Muscle of arm (tissue), 14 donors: Measurements from ENCODE around the gene KIRREL1. TPM values are rescaled to one million over a fixed set of nuclear protein-coding genes. Genes with fewer than 3 reads are reported as not detected.

Experiments
- DNase-seq: peaks from one replicate; pipeline ENCODE4 v3.0.0-alpha.2; 2013
- long read RNA-seq, 11 donors: transcript quantifications; one replicate each; lab custom pipeline, GENCODE V29; 2026
- polyA plus RNA-seq, 12 donors: library from polyadenylated mRNA; unstranded; fragments of 120-200 nt; gene quantifications; one replicate each; pipeline ENCODE4 v1.2.1, GENCODE V29; 2013; ENCODE audit not compliant: insufficient read length in 12 of 12

KIRREL1 gene
- polyA plus RNA-seq = 10 to 100 TPM in 11 of 12 donors, not detected in 1; 21.9 to 52.4 (median 32.0) TPM
- long read RNA-seq, donor 1, partial matches to known transcripts = 6 of 7 reads
- long read RNA-seq, donor 1, other reads (novel, unspliced or antisense) = 0 of 7 reads
- long read RNA-seq, donor 2, partial matches to known transcripts = 0 of 3 reads
- long read RNA-seq, donor 2, other reads (novel, unspliced or antisense) = 0 of 3 reads
- long read RNA-seq, donor 3 = 0 reads
- long read RNA-seq, donor 4, partial matches to known transcripts = 0 of 2 reads
- long read RNA-seq, donor 4, other reads (novel, unspliced or antisense) = 0 of 2 reads
- long read RNA-seq, donor 5, partial matches to known transcripts = 9 of 9 reads
- long read RNA-seq, donor 5, other reads (novel, unspliced or antisense) = 0 of 9 reads
- long read RNA-seq, donor 6, partial matches to known transcripts = 0 of 3 reads
- long read RNA-seq, donor 6, other reads (novel, unspliced or antisense) = 0 of 3 reads
- long read RNA-seq, donor 7, partial matches to known transcripts = 0 of 1 reads
- long read RNA-seq, donor 7, other reads (novel, unspliced or antisense) = 0 of 1 reads
- long read RNA-seq, donor 8, partial matches to known transcripts = 14 of 16 reads
- long read RNA-seq, donor 8, other reads (novel, unspliced or antisense) = 0 of 16 reads
- long read RNA-seq, donor 9, partial matches to known transcripts = 6 of 7 reads
- long read RNA-seq, donor 9, other reads (novel, unspliced or antisense) = 0 of 7 reads
- long read RNA-seq, donor 10, partial matches to known transcripts = 26 of 27 reads
- long read RNA-seq, donor 10, other reads (novel, unspliced or antisense) = 0 of 27 reads
- long read RNA-seq, donor 11, partial matches to known transcripts = 5 of 7 reads
- long read RNA-seq, donor 11, other reads (novel, unspliced or antisense) = 0 of 7 reads

GRCh38 chr1:157993147-157993917 is at the start of gene KIRREL1:
KIRREL1 (plus strand) TSS chr1:157993645; CDS start chr1:157993677, 32 bp downstream.
- peak; percentile 85 for DNase-seq

GRCh38 chr1:157944663-157945280 is 48.7 kb upstream of the KIRREL1 start:
- no peak for DNase-seq

GRCh38 chr1:157948312-157949073 is 45.0 kb upstream of the KIRREL1 start:
- peak; percentile 40 for DNase-seq

GRCh38 chr1:157949074-157949354 is 44.4 kb upstream of the KIRREL1 start:
- DNase-seq = no peak

- DNase-seq = no peak
Observed at GRCh38 chr1:157951230-157951629, 42.2 kb upstream of the KIRREL1 start.

GRCh38 chr1:157952601-157953000 is 40.8 kb upstream of the KIRREL1 start:
- no peak for DNase-seq

- DNase-seq = no peak
Observed at GRCh38 chr1:157955221-157955620, 38.2 kb upstream of the KIRREL1 start.

GRCh38 chr1:157955857-157956256 is 37.6 kb upstream of the KIRREL1 start:
- no peak for DNase-seq

GRCh38 chr1:157956732-157957131 is 36.7 kb upstream of the KIRREL1 start:
- no peak for DNase-seq

GRCh38 chr1:157958263-157958662 is 35.2 kb upstream of the KIRREL1 start:
- DNase-seq = no peak

GRCh38 chr1:157959750-157960149 is 33.7 kb upstream of the KIRREL1 start:
- DNase-seq = no peak

GRCh38 chr1:157960773-157961172 is 32.7 kb upstream of the KIRREL1 start:
- DNase-seq = no peak

- no peak for DNase-seq
Observed at GRCh38 chr1:157961805-157962762, 31.4 kb upstream of the KIRREL1 start.

- peak; percentile 74 for DNase-seq
Observed at GRCh38 chr1:157963713-157964112, 29.7 kb upstream of the KIRREL1 start.

GRCh38 chr1:157965584-157965983 is 27.9 kb upstream of the KIRREL1 start:
- DNase-seq = no peak

GRCh38 chr1:157966031-157966537 is 27.4 kb upstream of the KIRREL1 start:
- DNase-seq = no peak

- DNase-seq = no peak
Observed at GRCh38 chr1:157967205-157967604, 26.2 kb upstream of the KIRREL1 start.

- no peak for DNase-seq
Observed at GRCh38 chr1:157968508-157968907, 24.9 kb upstream of the KIRREL1 start.

- DNase-seq = no peak
Observed at GRCh38 chr1:157968946-157969345, 24.5 kb upstream of the KIRREL1 start.
